Measurements from ENCODE around the gene ARMC2. TPM values are rescaled to one million over a fixed set of nuclear protein-coding genes. Genes with fewer than 3 reads are reported as not detected.

ARMC2 gene
- total RNA-seq, 2 experiments from 2014 or later: 2.6 to 8.4 TPM

DNA sequence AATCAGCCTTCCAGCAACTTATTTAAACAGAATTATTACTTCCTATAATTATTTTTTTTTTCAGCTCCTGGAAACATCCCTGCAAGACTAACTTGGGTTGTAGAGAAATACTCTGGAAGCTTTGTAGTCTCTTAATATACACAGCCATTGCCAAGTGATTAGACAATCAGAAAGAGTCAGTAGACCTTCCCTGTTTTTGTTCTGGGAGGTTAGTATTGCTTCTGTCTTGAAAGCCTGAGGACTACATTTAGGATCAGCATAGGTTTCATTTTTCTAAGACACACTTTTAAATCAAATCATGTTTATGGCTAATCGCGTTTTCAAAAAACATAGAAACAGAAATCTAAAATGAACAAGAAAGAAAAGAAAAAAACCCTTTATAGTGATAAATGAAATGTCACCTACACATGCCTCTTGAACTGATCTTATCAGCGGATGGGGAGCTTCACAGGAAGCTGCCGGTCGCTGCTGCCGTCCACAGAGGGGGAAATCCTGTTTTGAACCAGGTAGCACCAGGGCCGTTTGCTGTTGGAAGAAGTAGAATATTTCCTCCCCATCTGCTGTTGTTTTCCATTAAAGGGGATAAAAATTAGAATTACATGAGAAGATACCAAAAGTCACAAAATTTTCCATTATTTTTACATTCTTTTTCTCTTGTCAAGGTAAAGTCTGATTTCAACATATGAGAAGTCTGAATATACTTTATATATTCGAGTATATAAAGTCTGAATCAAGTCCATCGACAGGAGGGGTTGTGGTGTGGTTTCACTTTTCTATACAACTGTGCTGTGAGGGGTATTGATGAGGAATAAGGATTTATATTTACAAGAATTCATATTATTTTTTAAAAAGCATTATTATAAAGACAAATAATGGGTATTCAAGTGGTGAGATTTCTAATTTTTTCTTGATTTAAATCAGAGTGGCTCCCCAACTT lies 94.6 kb downstream of the ARMC2 start:
- peak overlapping the region; percentile 23 for H3K4me3 ChIP-seq (ENCODE audit: low read depth, low read length, poor library complexity, severe bottlenecking)
- ChIA-PET POLR2A (interaction anchor here (0.7 to 2.4 kb wide), 4 partner anchors 15 to 128 kb away, joined by 3 to 8 read pairs (median 3); no protein-coding TSS in a partner anchor), CTCF (ENCODE audit: unreplicated experiment) (interaction anchor here (1.1 kb wide), 1 partner anchor 14 kb away, joined by 4 read pairs; no protein-coding TSS in a partner anchor)
- no TSS peak for BruUV-seq (replicated peaks)
- no peaks in the 10 kb centered on the region for H3K79me2 ChIP-seq (ENCODE audit: insufficient read depth, low read depth, low read length)
- H3K36me3 ChIP-seq (ENCODE audit: insufficient read depth, low read length): no peaks in the 10 kb centered on the region
- H3K27ac ChIP-seq (ENCODE audit: low read depth, low read length, poor library complexity, severe bottlenecking): no peak overlapping the region
- intact Hi-C loops (cut with micrococcal nuclease; ENCODE audit: unreplicated experiment): no loop called here
- TF ChIP-seq EZH2phosphoT487 (IDR thresholded peaks at IDR 0.05; ENCODE audit: borderline replicate concordance, low read depth, low read length): no peak
- TF ChIP-seq, protein P1, sequence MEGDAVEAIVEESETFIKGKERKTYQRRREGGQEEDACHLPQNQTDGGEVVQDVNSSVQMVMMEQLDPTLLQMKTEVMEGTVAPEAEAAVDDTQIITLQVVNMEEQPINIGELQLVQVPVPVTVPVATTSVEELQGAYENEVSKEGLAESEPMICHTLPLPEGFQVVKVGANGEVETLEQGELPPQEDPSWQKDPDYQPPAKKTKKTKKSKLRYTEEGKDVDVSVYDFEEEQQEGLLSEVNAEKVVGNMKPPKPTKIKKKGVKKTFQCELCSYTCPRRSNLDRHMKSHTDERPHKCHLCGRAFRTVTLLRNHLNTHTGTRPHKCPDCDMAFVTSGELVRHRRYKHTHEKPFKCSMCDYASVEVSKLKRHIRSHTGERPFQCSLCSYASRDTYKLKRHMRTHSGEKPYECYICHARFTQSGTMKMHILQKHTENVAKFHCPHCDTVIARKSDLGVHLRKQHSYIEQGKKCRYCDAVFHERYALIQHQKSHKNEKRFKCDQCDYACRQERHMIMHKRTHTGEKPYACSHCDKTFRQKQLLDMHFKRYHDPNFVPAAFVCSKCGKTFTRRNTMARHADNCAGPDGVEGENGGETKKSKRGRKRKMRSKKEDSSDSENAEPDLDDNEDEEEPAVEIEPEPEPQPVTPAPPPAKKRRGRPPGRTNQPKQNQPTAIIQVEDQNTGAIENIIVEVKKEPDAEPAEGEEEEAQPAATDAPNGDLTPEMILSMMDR (conservative IDR thresholded peaks at IDR 0.05; ENCODE audit: low read length): no peak
- H4K20me1 ChIP-seq (ENCODE audit: insufficient read depth, low read length): no peaks in the 10 kb centered on the region
- peak; percentile 57 for DNase-seq (ENCODE audit: low spot score)
- H3K9me3 ChIP-seq (ENCODE audit: low read length): no peaks in the 10 kb centered on the region
- no peaks in the 10 kb centered on the region for H3K9me2 ChIP-seq (ENCODE audit: insufficient read depth, low read length)
- H3K4me1 ChIP-seq (ENCODE audit: insufficient read depth, low read length, poor library complexity, severe bottlenecking): peaks cover 20% of the 10 kb centered on the region
- H2AFZ ChIP-seq (ENCODE audit: low read length): peak overlapping the region; percentile 86
- H3K4me2 ChIP-seq (ENCODE audit: low read length): peak overlapping the region; percentile 59

DNA sequence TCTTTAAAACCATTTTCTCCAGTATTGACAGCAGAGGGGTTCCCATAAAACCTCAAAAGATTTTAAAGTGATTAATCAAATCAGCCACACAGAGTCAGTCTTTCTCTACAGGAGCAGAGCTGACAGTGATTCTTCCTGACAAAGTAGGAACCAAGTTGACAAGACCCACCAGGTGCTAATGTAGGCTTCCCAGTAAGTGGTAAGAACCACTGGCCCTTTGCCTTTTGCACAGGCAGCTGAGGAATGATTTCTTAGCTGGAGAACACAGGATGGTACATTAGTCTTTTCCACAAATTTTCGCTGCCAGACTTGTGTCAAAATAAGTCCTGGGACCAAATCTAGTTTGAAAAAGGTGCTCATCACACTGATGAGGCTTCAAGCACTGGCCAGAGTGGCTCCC lies 95.8 kb downstream of the ARMC2 start:
- Histone ChIP-seq H3K4me2 (ENCODE audit: low read length) (no peak overlapping the region), H3K4me3 (ENCODE audit: low read depth, low read length, poor library complexity, severe bottlenecking) (no peak overlapping the region), H3K9me3 (ENCODE audit: low read length) (no peaks in the 10 kb centered on the region), H3K9me2 (ENCODE audit: insufficient read depth, low read length) (no peaks in the 10 kb centered on the region), H3K4me1 (ENCODE audit: insufficient read depth, low read length, poor library complexity, severe bottlenecking) (peaks cover 20% of the 10 kb centered on the region), H3K79me2 (ENCODE audit: insufficient read depth, low read depth, low read length) (no peaks in the 10 kb centered on the region), H3K36me3 (ENCODE audit: insufficient read depth, low read length) (no peaks in the 10 kb centered on the region), H2AFZ (ENCODE audit: low read length) (peak overlapping the region; percentile 10; the same call in 1 of the 2 replicates), H4K20me1 (ENCODE audit: insufficient read depth, low read length) (no peaks in the 10 kb centered on the region), H3K27ac (ENCODE audit: low read depth, low read length, poor library complexity, severe bottlenecking) (no peak overlapping the region)
- intact Hi-C loops (cut with micrococcal nuclease; ENCODE audit: unreplicated experiment): loop anchor here (1.0 kb wide), 1 partner anchor 129 kb away; no protein-coding TSS in a partner anchor
- no TSS peak for BruUV-seq (replicated peaks)
- DNase-seq (ENCODE audit: low spot score): peak; percentile 31
- TF ChIP-seq, protein P1 (conservative IDR thresholded peaks at IDR 0.05; ENCODE audit: low read length): peak; percentile 34; the same call in 1 of the 2 replicates
- no peak for TF ChIP-seq EZH2phosphoT487 (IDR thresholded peaks at IDR 0.05; ENCODE audit: borderline replicate concordance, low read depth, low read length)
- POLR2A ChIA-PET: interaction anchor here (2.4 kb wide), 1 partner anchor 16 kb away, joined by 8 read pairs; no protein-coding TSS in a partner anchor
- CTCF ChIA-PET (ENCODE audit: unreplicated experiment): interaction anchor here (1.1 kb wide), 1 partner anchor 13 kb away, joined by 4 read pairs; no protein-coding TSS in a partner anchor

Data from OCI-LY7 (cell line).